D721Med (cell line): Measurements from ENCODE around the gene TRPM3.

Experiments used
- DNase-seq: peaks from one replicate; pipeline ENCODE4 v3.0.0; 2011; ENCODE audit warnings: low spot score; ENCODE audit not compliant: insufficient read length
- FAIRE-seq: peaks from 2 replicates; lab custom pipeline; 2011; peaks lifted over from hg19 to GRCh38; lab: Jason Lieb, UNC
- CTCF ChIP-seq: IDR thresholded peaks from 2 replicates; pipeline ENCODE4 v1.5.1; 2012; ENCODE audit warnings: mild to moderate bottlenecking, control low read depth; ENCODE audit not compliant: insufficient read depth; ENCODE audit errors: missing control alignments

TRPM3 gene

GRCh38 chr9:70613024-70613768 lies 508.2 kb downstream of the TRPM3 start:
- no peak for TF ChIP-seq CTCF
- peak; percentile 35 for FAIRE-seq
- no peak for DNase-seq

DNA sequence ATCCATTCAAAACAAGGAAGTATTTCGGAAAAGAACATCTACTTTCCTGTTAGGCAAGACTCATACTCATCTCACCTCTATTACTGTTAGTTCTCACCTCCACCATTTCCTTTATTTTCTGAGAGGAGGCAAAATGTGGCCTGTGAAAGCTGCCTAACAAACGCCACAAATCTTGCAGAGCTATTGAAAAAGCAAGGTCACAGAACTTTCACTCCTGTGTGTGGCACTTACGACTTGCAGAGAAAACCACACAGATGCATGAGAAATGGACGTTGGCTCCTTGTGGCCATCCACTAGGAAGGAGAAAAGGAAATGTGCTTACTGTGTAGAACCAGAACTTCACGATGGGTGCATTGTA lies 511.2 kb downstream of the TRPM3 start:
- no peak for TF ChIP-seq CTCF
- DNase-seq (no peak), FAIRE-seq (no peak)

GRCh38 chr9:70609542-70610286 lies 511.7 kb downstream of the TRPM3 start:
- no peak for TF ChIP-seq CTCF
- DNase-seq, result no peak
- no peak for FAIRE-seq

DNA sequence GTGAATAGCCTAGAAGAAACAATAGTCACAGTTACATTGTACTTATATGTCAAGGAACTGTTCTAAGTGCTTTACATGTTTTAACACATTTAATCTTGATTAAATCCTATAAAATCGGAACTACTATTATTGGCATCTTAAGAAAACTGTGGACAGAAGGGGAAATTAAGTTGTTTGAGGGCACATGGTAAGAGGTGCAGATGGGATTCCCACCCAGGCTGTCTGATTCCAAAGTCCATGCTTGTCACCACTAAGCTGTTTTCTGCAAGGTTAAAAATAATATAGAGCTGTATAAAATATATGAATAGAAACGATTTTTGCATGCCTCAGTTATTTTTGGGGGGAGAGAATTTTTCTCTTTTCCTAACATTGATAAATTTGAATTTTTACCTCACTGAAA lies 512.4 kb downstream of the TRPM3 start:
- no peak for TF ChIP-seq CTCF
- no peak for FAIRE-seq

GRCh38 chr9:70607926-70608325 lies 513.5 kb downstream of the TRPM3 start:
- FAIRE-seq, result no peak
- no peak for DNase-seq
- no peak for TF ChIP-seq CTCF

More for the DNA sequence above, 512.4 kb downstream of the TRPM3 start:
- no peak for DNase-seq

DNA sequence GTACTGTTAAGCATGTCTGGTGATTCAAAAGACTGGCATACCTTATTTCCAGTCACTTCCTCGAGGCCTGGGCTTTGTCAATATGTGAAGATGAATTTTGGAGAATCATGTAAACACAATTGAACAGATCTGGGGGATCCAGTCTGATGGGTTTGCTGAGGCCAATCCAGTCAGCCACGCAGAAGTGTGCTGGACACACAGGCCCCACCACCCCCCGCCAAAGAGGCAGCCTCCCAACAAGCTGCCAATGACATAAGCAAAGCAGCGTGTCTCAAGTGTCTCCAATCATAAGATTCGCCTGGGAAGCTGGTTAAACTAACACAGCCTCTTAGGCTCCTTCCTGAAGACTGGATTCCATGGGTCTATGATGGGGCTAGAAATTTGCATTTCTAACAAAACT lies 514.1 kb downstream of the TRPM3 start:
- DNase-seq (no peak), FAIRE-seq (no peak)
- TF ChIP-seq CTCF, result no peak

DNA sequence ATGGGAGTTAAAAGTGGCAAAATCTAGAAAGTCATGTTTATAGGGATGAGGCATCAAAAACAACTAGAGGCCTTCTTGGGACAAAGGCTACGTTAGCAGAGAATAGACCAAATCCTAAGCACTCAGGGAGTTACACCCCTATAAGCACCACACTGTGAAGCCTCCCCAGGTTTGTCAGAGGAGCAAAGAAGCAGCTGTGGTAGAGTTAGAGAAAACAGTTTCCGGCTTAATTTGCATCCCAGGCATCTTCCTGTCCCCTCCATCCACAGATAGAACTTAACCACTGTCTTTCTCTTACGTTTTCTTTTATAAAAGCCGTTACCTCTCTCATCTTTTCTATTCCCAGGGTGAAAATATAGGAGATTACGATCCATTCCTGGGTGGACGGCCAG lies 518.4 kb downstream of the TRPM3 start:
- FAIRE-seq, result no peak
- no peak for DNase-seq

More for the DNA sequence above, 518.4 kb downstream of the TRPM3 start:
- TF ChIP-seq CTCF, result no peak
